OCI-LY7 (cell line): ENCODE results near the gene ABHD12B. TPM values are rescaled to one million over a fixed set of nuclear protein-coding genes. Genes with fewer than 3 reads are reported as not detected.
A peak's percentile ranks its signal among the peaks of the same experiment; 100 is the strongest.

Experiments used
- BruUV-seq: library from RNA; stranded (reverse); fragments of 400-500 nt; replicated peaks from 2 replicates; lab custom pipeline; 2021; lab: Mats Ljungman, UMichigan
- CTCF ChIA-PET: fragments of 300-600 bp; sonication (Branson Sonifier 250); formaldehyde crosslinking; loops from one replicate; lab custom pipeline; 2022; ENCODE audit warnings: antibody characterized with exemption; ENCODE audit not compliant: unreplicated experiment; lab: Charles Lee
- POLR2A ChIA-PET: fragments of 300-600 bp; sonication (Branson Sonifier 250); formaldehyde crosslinking; loops from one replicate; lab custom pipeline; 2022; ENCODE audit warnings: antibody characterized with exemption; lab: Charles Lee
- DNase-seq: peaks from one replicate; pipeline ENCODE4 v3.0.0-alpha.2; 2015; ENCODE audit warnings: low spot score
- H2AFZ ChIP-seq: fragments of 200-600 bp; sonication (generic), shearing (Covaris generic); 2 replicates; pipeline ENCODE4 v1.6.1; 2014; ENCODE audit warnings: mild to moderate bottlenecking, antibody characterized with exemption, low read length, moderate library complexity
- H3K27ac ChIP-seq: fragments of 200-600 bp; sonication (generic); 2 replicates; pipeline ENCODE4 v1.5.1; 2014; ENCODE audit warnings: mixed run types, low read depth, mild to moderate bottlenecking, moderate library complexity, low read length, inconsistent platforms; ENCODE audit not compliant: poor library complexity, severe bottlenecking
- H3K36me3 ChIP-seq: fragments of 200-600 bp; sonication (generic); 2 replicates; pipeline ENCODE4 v1.6.1; 2014; ENCODE audit warnings: mild to moderate bottlenecking, antibody characterized with exemption, low read length, moderate library complexity, mixed read lengths; ENCODE audit not compliant: insufficient read depth
- H3K4me1 ChIP-seq: fragments of 200-600 bp; sonication (generic); 2 replicates; pipeline ENCODE4 v1.5.1; 2014; ENCODE audit warnings: mild to moderate bottlenecking, low read length; ENCODE audit not compliant: insufficient read depth, poor library complexity, severe bottlenecking
- H3K4me2 ChIP-seq: fragments of 200-600 bp; sonication (generic); 2 replicates; pipeline ENCODE4 v1.6.1; 2014; ENCODE audit warnings: mild to moderate bottlenecking, low read length
- H3K4me3 ChIP-seq: fragments of 200-600 bp; sonication (generic); 2 replicates; pipeline ENCODE4 v1.5.1; 2014; ENCODE audit warnings: mild to moderate bottlenecking, low read depth, low read length; ENCODE audit not compliant: poor library complexity, severe bottlenecking
- H3K79me2 ChIP-seq: fragments of 200-600 bp; sonication (generic); 2 replicates; pipeline ENCODE4 v1.6.1; 2016; ENCODE audit warnings: low read depth, mild to moderate bottlenecking, low read length, moderate library complexity, mixed read lengths; ENCODE audit not compliant: insufficient read depth
- H3K9me2 ChIP-seq: fragments of 200-600 bp; sonication (generic); 2 replicates; pipeline ENCODE4 v1.6.1; 2016; ENCODE audit warnings: mild to moderate bottlenecking, low read length, mixed read lengths; ENCODE audit not compliant: insufficient read depth
- H3K9me3 ChIP-seq: fragments of 200-600 bp; sonication (generic); 2 replicates; pipeline ENCODE4 v1.6.1; 2014; ENCODE audit warnings: mild to moderate bottlenecking, mixed run types, low read length, mixed read lengths
- H4K20me1 ChIP-seq: fragments of 200-600 bp; sonication (generic); 2 replicates; pipeline ENCODE4 v1.6.1; 2014; ENCODE audit warnings: mild to moderate bottlenecking, antibody characterized with exemption, low read length, moderate library complexity, mixed read lengths; ENCODE audit not compliant: insufficient read depth
- CTCF ChIP-seq: fragments of 200-600 bp; sonication (generic); conservative IDR thresholded peaks from 2 replicates; pipeline ENCODE4 v1.5.1; 2014; ENCODE audit warnings: mild to moderate bottlenecking, antibody characterized with exemption, low read length, moderate library complexity, mixed read lengths
- EZH2phosphoT487 ChIP-seq: fragments of 200-600 bp; sonication (generic); IDR thresholded peaks from 2 replicates; pipeline ENCODE4 v1.6.1; 2018; ENCODE audit warnings: low read depth, borderline replicate concordance, mild to moderate bottlenecking, mixed run types, antibody characterized with exemption, low read length, moderate library complexity, mixed read lengths
- intact Hi-C: fragments of 100-400 bp; cut with micrococcal nuclease; formaldehyde crosslinking; loops from one replicate; pipeline ENCODE4 v1.10.0; 2022; ENCODE audit not compliant: unreplicated experiment
- total RNA-seq, 2 experiments: library from RNA; depleted of rRNA in 1 of 2; stranded (reverse); fragments of >200 nt in 1 of 2; shearing (Covaris generic) in 1 of 2; gene quantifications; 2 replicates each; pipeline ENCODE4 v1.2.3, GENCODE V29; 2014 to 2022

ABHD12B gene
- total RNA-seq, 2 experiments from 2014 or later = 6.8 to 9.0 TPM

GRCh38 chr14:50875359-50876070 is 3.7 kb downstream of the ABHD12B start:
- TF ChIP-seq EZH2phosphoT487 (no peak), CTCF (no peak)
- no peaks in the 10 kb centered on the region for H3K9me2 ChIP-seq
- intact Hi-C loops = loop anchor here (5.0 kb wide), 2 partner anchors 208 to 367 kb away; partner anchors contain the start of genes SAV1 and TMX1
- no peaks in the 10 kb centered on the region for H3K9me3 ChIP-seq
- peak overlapping the region; percentile 67 for H2AFZ ChIP-seq
- peak; percentile 96 for DNase-seq
- ChIA-PET CTCF (interaction anchor here (0.7 to 2.2 kb wide), 6 partner anchors 13 to 209 kb away, joined by 3 to 11 read pairs (median 3); no protein-coding TSS in a partner anchor), POLR2A (interaction anchor here (0.6 to 3.1 kb wide), 20 partner anchors 9 to 280 kb away, joined by 3 to 17 read pairs (median 4); no protein-coding TSS in a partner anchor)
- H3K27ac ChIP-seq = peak overlapping the region; percentile 95
- BruUV-seq = no TSS peak
- H4K20me1 ChIP-seq = no peaks in the 10 kb centered on the region
- H3K4me1 ChIP-seq = peaks cover 66% of the 10 kb centered on the region
- H3K79me2 ChIP-seq = peaks cover 9% of the 10 kb centered on the region; the same call in 1 of the 2 replicates
- H3K36me3 ChIP-seq = no peaks in the 10 kb centered on the region
- peak overlapping the region; percentile 63 for H3K4me3 ChIP-seq
- peak overlapping the region; percentile 94 for H3K4me2 ChIP-seq

- Histone ChIP-seq H3K9me3 (no peaks in the 10 kb centered on the region), H4K20me1 (no peaks in the 10 kb centered on the region), H3K27ac (no peak overlapping the region), H3K4me1 (peaks cover 6% of the 10 kb centered on the region), H3K4me3 (no peak overlapping the region), H3K9me2 (no peaks in the 10 kb centered on the region), H2AFZ (no peak overlapping the region), H3K4me2 (no peak overlapping the region), H3K36me3 (no peaks in the 10 kb centered on the region), H3K79me2 (no peaks in the 10 kb centered on the region)
- POLR2A ChIA-PET = interaction anchor here (0.7 to 0.8 kb wide), 2 partner anchors 171 to 571 kb away, joined by 3 to 5 read pairs; partner anchors contain the start of genes DMAC2L and L2HGDH
- TF ChIP-seq EZH2phosphoT487 = no peak
- TF ChIP-seq CTCF = no peak
- DNase-seq = no peak
- intact Hi-C loops = no loop called here
- CTCF ChIA-PET = no interaction called here
- no TSS peak for BruUV-seq
Measured at GRCh38 chr14:50882932-50883826, 11.3 kb downstream of the ABHD12B start.
